Stimulated activated CD4-positive, alpha-beta T cell treated with anti-CD3 and anti-CD28 coated beads, Interleukin-1b, Interleukin-23, amount 100 ng/mL, for 4 hours (primary cell): Measurements from ENCODE around the gene NOTUM.
"Not testable (repeated sequence)": the region's sequence is repeated elsewhere in the genome, so short reads cannot be mapped to it uniquely, and the experiment has no call there.

Source experiments
- DNase-seq, 2 donors: peaks; one replicate each; pipeline ENCODE4 v3.0.0-alpha.2; 2020; ENCODE audit warnings: low read depth in 2 of 2

NOTUM gene

GRCh38 chr17:81924557-81925532 is 36.1 kb downstream of the NOTUM start:
- no peak for DNase-seq

- DNase-seq = no peak
These were observed 37.4 kb downstream of the NOTUM start for GRCh38 chr17:81923302-81924260.

- DNase-seq = no peak
These were observed 38.3 kb downstream of the NOTUM start for GRCh38 chr17:81922566-81923301.

- no peak for DNase-seq
These were observed 38.9 kb downstream of the NOTUM start for GRCh38 chr17:81921996-81922565.

- DNase-seq = no peak
These were observed 39.5 kb downstream of the NOTUM start for GRCh38 chr17:81921537-81921862.

GRCh38 chr17:81920612-81921536 is 40.1 kb downstream of the NOTUM start:
- no peak for DNase-seq

GRCh38 chr17:81918832-81919545 is 42.0 kb downstream of the NOTUM start:
- DNase-seq = no peak

- not testable (repeated sequence) for DNase-seq
These were observed 42.7 kb downstream of the NOTUM start for GRCh38 chr17:81918333-81918669.

GRCh38 chr17:81917565-81918332 is 43.2 kb downstream of the NOTUM start, which contains the start of gene SIRT7:
Gene SIRT7 (minus strand): TSS chr17:81918176. CDS start chr17:81918131, 45 bp downstream.
- peak; percentile 75 to 77 for DNase-seq

- DNase-seq = no peak
These were observed 44.6 kb downstream of the NOTUM start for GRCh38 chr17:81916234-81917001.

GRCh38 chr17:81915331-81915730 is 45.7 kb downstream of the NOTUM start:
- DNase-seq = no peak

- no peak for DNase-seq
These were observed 46.7 kb downstream of the NOTUM start for GRCh38 chr17:81914103-81914850.

GRCh38 chr17:81913394-81914102 is 47.4 kb downstream of the NOTUM start:
- DNase-seq = no peak

GRCh38 chr17:81912441-81913309 is 48.3 kb downstream of the NOTUM start:
- no peak for DNase-seq

- DNase-seq = no peak
These were observed 49.0 kb downstream of the NOTUM start for GRCh38 chr17:81911969-81912368.
